Suprapubic skin (tissue), 4 donors: Measurements from ENCODE around the gene DGKH. TPM values are rescaled to one million over a fixed set of nuclear protein-coding genes. Genes with fewer than 3 reads are reported as not detected.

Experiments
- DNase-seq, 2 donors: peaks; one replicate each; pipeline ENCODE4 v3.0.0-alpha.2; 2019; ENCODE audit warnings: low spot score in 2 of 2
- H3K27ac ChIP-seq: fragments of 200-600 bp; sonication (generic); one replicate; pipeline ENCODE4 v1.5.1; 2019
- H3K27me3 ChIP-seq: fragments of 200-600 bp; sonication (generic); one replicate; pipeline ENCODE4 v1.5.1; 2019
- H3K36me3 ChIP-seq: fragments of 200-600 bp; sonication (generic); one replicate; pipeline ENCODE4 v1.5.1; 2019
- H3K4me1 ChIP-seq: fragments of 200-600 bp; sonication (generic); one replicate; pipeline ENCODE4 v1.5.1; 2019
- H3K4me3 ChIP-seq: fragments of 200-600 bp; sonication (generic); one replicate; pipeline ENCODE4 v1.5.1; 2019; ENCODE audit warnings: mild to moderate bottlenecking
- H3K9me3 ChIP-seq: fragments of 200-600 bp; sonication (generic); one replicate; pipeline ENCODE4 v1.5.1; 2019
- CTCF ChIP-seq, 2 donors: fragments of 200-600 bp in 1 of 2; fragments of 450-650 bp in 1 of 2; sonication (generic) in 1 of 2; IDR thresholded peaks; one replicate each; pipeline ENCODE4 v1.5.1; 2016 to 2019; ENCODE audit warnings: antibody characterized with exemption in 2 of 2, mild to moderate bottlenecking in 1 of 2, moderate library complexity in 1 of 2
- EP300 ChIP-seq: sonication (generic); formaldehyde crosslinking; IDR thresholded peaks from one replicate; pipeline ENCODE4 v1.6.1; 2017; ENCODE audit warnings: antibody characterized with exemption
- POLR2A ChIP-seq, 2 donors: fragments of 450-650 bp; IDR thresholded peaks; one replicate each; pipeline ENCODE4 v1.6.1; 2017; ENCODE audit warnings: antibody characterized with exemption in 2 of 2, mild to moderate bottlenecking in 2 of 2, moderate library complexity in 2 of 2
- POLR2AphosphoS5 ChIP-seq, 3 donors: sonication (generic); formaldehyde crosslinking; IDR thresholded peaks; one replicate each; pipeline ENCODE4 v1.6.1; 2017; ENCODE audit warnings: antibody characterized with exemption in 3 of 3
- WGBS: methylation state at CpG from one replicate; pipeline ENCODE4 v1.1.5; 2018; 5-methylcytosine and 5-hydroxymethylcytosine counted together
- total RNA-seq, 4 donors: library from RNA; depleted of rRNA; stranded (reverse); fragments of >200 nt; gene quantifications; one replicate each; pipeline ENCODE4 v1.1.0, GENCODE V29; 2016

The DGKH gene
- total RNA-seq, 4 donors from 2014 or later, result 14.8 to 28.0 (median 16.9) TPM

GRCh38 chr13:42101821-42102585, 53.6 kb downstream of the DGKH start:
- TF ChIP-seq POLR2AphosphoS5 (IDR thresholded peaks at IDR 0.05) (no peak), EP300 (no peak), POLR2A (IDR thresholded peaks at IDR 0.05) (no peak), CTCF (IDR thresholded peaks at IDR 0.05) (no peak)
- Histone ChIP-seq H3K27me3 (no peaks in the 10 kb centered on the region), H3K27ac (no peak overlapping the region), H3K4me3 (no peak overlapping the region), H3K9me3 (no peaks in the 10 kb centered on the region), H3K36me3 (no peaks in the 10 kb centered on the region), H3K4me1 (peaks cover 11% of the 10 kb centered on the region)
- DNase-seq, result no peak
- 81% methylated on average over 2 of the region's 3 CpGs for WGBS

DNA sequence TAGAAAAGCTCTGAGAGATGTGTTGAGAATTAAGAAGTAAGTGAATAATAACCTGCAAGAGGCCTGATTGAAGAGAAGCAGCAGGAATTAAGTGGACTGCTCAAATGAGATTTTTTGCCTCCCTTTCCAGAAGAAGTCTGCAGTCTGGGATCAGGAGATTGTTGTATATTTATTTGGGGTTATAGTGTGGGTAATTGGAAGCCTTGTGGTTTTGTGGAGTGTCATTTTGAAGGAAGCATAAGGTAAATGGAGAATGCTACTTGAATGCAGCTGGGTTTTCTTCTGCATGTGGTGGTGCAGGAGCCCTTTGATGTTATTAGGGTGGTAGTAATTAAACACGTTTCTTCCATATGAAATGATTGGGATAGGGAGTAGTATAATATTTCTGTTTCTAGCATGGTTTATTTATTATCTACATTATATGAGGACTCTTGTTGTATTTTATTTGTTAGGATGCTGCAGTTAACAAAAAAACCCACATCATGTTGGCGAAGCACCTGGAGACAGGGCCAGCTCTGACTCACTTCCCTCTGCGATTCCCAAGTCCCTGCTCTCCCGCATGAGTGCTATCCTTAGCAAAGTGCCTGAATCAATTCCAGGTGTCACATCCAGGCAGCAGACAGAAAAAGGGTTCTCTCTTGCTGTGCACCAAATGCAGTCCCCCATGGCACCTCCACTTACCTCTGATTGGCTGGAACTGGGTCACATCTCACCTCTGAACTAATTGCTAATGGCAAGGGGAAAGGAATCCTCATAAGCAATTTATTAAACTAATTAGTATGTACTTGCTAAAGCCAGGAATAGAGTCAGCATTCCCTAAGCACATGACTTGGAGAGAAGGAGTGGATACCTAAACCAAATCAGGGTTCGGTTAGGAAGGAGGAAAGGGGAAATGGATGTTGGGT, 54.8 kb downstream of the DGKH start:
- TF ChIP-seq CTCF (IDR thresholded peaks at IDR 0.05) (no peak), POLR2AphosphoS5 (IDR thresholded peaks at IDR 0.05) (no peak), EP300 (no peak)
- Histone ChIP-seq H3K27me3 (no peaks in the 10 kb centered on the region), H3K27ac (no peak overlapping the region), H3K4me1 (peaks cover 11% of the 10 kb centered on the region), H3K9me3 (no peaks in the 10 kb centered on the region), H3K4me3 (no peak overlapping the region), H3K36me3 (no peaks in the 10 kb centered on the region)
- 66% methylated on average over 5 of the region's 5 CpGs for WGBS
- no peak for DNase-seq

DNA sequence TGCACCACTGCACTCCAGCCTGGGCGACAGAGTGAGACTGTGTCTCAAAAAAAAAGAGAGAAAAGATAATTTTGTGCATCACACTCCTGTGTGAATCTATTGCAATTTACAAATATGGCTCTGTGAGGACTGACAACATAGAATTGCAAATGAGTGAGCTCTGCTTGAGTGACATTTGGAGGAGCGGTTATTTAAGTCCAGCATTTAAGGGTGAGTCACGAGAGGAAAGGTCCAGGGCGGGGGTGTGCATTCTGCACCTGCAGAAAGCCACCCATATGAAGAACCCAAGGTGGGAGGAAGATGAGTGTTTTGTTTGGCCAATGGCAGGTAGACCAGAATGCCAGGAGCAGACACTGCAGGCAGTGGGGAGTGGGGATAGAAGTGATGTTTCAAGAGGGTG, 58.5 kb downstream of the DGKH start:
- WGBS, result 92% methylated on average over 4 of the region's 4 CpGs
- Histone ChIP-seq H3K27me3 (no peaks in the 10 kb centered on the region), H3K4me3 (no peak overlapping the region), H3K27ac (no peak overlapping the region), H3K36me3 (no peaks in the 10 kb centered on the region), H3K9me3 (no peaks in the 10 kb centered on the region), H3K4me1 (peaks cover 10% of the 10 kb centered on the region)
- no peak for TF ChIP-seq POLR2AphosphoS5 (IDR thresholded peaks at IDR 0.05)
- TF ChIP-seq POLR2A (IDR thresholded peaks at IDR 0.05), result no peak
- no peak for TF ChIP-seq CTCF (IDR thresholded peaks at IDR 0.05)
- DNase-seq, result no peak

- TF ChIP-seq EP300 (no peak), POLR2AphosphoS5 (IDR thresholded peaks at IDR 0.05) (no peak), CTCF (IDR thresholded peaks at IDR 0.05) (no peak), POLR2A (IDR thresholded peaks at IDR 0.05) (no peak)
- 95% methylated on average over 5 of the region's 5 CpGs for WGBS
- no peak for DNase-seq
- H3K27ac ChIP-seq, result no peak overlapping the region
- no peak overlapping the region for H3K4me3 ChIP-seq
- no peaks in the 10 kb centered on the region for H3K9me3 ChIP-seq
- no peaks in the 10 kb centered on the region for H3K36me3 ChIP-seq
- H3K4me1 ChIP-seq, result peaks cover 7% of the 10 kb centered on the region
- H3K27me3 ChIP-seq, result no peaks in the 10 kb centered on the region
Measured at GRCh38 chr13:42107421-42107820, 59.0 kb downstream of the DGKH start.

GRCh38 chr13:42108217-42108616, 59.8 kb downstream of the DGKH start:
- no peak for TF ChIP-seq EP300
- TF ChIP-seq CTCF (IDR thresholded peaks at IDR 0.05), result no peak
- no peak for TF ChIP-seq POLR2AphosphoS5 (IDR thresholded peaks at IDR 0.05)
- no peak for TF ChIP-seq POLR2A (IDR thresholded peaks at IDR 0.05)
- no peak overlapping the region for H3K4me3 ChIP-seq
- no peak overlapping the region for H3K27ac ChIP-seq
- H3K36me3 ChIP-seq, result no peaks in the 10 kb centered on the region
- H3K4me1 ChIP-seq, result peaks cover 7% of the 10 kb centered on the region
- H3K9me3 ChIP-seq, result no peaks in the 10 kb centered on the region
- no peaks in the 10 kb centered on the region for H3K27me3 ChIP-seq
- DNase-seq, result no peak
- 84% methylated on average over 4 of the region's 4 CpGs for WGBS
